Bone marrow (tissue), 2 donors: ENCODE measurements around the gene RINL.
A peak's percentile ranks its signal among the peaks of the same experiment; 100 is the strongest.

Experiments used
- DNase-seq, 2 donors: peaks; one replicate each; lab custom pipeline; 2025; lab: John Stamatoyannopoulos, UW

RINL gene, protein sequence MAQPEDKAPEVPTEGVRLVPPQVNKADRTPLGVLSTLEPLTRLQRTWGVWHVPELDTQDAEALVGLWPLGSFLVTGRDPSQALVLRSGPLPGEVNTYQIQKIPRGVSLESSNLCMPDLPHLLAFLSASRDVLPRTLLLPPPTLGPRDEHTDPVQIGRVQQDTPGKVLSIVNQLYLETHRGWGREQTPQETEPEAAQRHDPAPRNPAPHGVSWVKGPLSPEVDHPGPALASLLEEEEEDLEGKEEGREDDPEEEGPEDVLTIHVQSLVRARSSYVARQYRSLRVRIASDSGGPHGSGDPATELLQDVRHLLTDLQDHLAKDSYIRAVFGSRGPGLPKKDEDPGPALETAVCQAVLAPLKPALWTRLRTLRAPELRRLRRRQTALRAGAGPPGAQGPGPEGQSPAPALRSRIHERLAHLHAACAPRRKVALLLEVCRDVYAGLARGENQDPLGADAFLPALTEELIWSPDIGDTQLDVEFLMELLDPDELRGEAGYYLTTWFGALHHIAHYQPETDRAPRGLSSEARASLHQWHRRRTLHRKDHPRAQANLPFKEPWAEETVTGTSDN

DNA sequence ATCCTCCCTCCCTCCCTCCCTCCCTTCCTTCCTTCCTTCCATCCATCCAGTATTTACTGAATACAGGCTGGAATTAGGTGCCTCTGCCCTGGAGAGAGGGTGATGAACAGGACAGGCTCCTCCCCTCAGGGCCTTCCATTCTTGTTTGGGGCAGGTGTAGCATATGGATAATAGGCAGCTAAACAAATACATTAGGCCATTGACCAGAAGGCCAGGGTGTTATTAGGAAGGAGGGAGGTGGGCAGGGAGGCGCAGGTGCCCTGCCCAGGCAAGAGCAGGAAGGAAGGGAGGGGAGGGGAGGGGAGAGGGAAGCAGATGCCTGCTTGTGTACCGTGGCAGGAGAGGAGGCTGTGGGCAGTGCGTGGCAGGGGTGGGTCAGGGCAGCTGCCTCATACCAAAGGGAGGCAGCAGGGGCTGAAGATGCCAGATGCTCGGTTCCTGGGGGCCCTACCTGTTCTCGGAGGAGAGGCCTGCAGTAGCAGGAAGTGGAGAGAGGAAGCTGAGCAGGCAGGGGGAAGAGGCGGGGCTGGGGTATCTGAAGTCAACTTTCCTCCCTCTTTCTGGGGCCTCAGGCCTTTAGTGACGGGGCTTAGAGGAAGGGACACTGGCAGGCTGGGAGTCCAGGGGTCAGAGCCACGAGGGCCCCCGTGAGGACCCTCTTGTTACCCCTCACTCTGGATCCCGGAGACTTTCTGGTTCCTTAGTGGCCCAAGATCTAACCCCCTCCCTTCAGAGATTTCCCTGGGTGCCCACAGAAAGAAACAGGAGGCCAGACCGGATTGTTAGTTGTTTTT, at the start of gene RINL:
TSS of gene RINL (minus strand) at position 495 of the 794 bp plus-strand sequence. CDS start 1,533 bp downstream, outside the sequence.
- peak; percentile 13 to 25 for DNase-seq

DNA sequence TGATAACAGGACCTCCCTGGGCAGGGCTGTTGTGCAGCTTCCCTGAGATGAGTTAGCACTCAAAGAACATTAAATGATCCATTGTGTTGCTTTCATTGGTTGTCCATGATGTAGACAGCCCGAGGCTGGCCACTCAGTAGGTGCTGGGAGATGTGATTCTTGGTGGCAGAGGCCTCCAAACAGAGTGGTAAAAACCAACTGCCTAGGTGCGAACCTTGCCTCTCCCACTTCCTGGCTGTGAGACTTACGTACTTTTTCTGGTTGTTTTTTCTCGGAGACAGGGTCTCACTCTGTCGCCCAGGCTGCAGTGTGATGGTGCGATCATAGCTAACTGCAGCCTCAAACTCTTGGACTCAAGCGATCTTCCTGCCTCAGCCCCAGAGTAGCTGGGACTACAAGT, 46.3 kb upstream of the RINL start:
- DNase-seq = no peak

DNA sequence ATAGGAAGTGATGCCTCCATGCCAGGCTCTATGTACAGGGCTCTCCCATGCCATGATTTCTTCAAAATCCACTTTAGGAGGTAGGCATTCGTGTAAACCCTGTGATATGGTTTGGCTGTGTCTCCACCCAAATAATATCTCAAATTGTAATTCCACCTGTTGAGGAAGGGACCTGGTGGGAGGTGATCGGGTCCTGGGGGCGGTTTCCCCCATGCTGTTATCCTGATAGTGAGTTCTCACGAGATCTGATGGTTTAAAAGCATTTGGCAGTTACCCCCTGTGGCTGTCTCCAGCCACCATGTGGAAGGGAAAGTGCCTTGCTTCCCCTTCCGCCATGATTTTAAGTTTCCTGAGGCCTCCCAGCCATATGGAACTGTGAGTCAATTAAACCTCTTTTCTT, 44.4 kb upstream of the RINL start:
- DNase-seq = no peak

DNA sequence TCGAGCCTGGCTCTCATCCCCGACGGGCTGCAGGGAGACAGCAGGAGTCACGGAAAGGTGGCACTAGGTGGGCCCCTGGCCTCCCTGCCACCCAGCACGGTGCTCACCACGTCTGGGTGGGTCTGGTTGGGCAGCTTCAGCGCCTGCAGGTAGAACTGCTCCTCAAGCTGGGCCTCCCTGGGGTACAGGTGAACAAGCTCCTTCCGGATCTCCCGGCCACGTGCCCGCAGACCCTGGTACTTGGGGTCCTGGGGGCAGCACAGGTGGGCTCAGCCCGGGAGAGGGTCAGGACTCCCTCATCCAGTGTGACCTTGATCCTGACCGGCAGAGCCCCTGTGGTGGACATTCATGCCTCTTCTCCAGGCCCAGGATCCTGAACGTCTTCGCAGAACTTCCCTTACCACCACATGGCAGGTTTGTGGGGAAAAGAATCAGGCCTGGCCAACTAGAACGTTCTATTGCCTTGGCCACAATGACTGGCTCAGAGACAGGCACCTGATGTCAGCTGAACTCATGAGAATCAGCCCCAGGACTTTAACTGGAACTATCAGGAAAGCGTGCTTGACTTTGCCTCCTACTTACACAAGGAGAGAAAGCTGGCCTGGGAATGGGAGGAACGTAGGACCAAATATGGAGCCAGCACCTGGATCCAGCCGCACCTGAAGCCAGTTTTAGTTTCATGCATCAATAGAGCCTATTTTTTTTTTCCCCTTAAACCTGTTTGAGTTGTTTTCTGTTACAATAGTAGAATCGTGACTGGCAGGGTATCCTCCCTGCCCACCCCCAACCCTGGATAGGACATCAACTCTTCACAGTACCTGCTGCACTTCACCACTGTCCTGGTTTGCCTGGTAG, 43.6 kb upstream of the RINL start:
- DNase-seq = no peak

DNA sequence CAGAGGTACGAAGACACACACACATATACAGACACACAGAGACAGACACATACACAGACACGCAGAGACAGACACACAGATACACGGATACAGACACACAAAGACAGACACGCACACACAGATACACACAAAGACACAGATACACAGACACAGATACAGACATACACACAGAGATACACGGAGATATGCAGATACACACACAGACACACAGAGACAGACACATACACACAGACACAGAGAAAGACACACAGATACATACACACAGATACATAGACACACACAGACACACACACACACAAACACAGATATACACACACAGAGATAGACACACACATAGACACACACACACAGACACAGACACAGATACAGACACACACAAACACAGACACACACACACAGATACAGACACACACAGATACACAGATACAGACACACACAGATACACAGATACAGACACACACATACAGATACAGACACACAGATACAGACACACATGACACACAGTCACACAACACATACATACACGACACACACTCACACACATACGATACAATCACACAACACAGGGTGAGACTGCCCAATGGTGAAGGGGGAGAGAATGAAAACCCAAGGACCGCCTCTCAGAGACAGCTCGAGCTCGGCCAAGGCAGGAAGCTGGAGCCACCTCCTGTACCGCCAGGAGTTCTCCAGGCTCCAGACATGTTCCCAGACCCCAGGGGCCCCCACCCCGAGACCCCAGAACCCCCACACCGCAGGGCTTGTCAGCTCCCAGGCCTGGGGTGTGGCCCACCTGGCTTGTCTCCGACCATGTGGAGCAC, 42.7 kb upstream of the RINL start:
- no peak for DNase-seq

DNA sequence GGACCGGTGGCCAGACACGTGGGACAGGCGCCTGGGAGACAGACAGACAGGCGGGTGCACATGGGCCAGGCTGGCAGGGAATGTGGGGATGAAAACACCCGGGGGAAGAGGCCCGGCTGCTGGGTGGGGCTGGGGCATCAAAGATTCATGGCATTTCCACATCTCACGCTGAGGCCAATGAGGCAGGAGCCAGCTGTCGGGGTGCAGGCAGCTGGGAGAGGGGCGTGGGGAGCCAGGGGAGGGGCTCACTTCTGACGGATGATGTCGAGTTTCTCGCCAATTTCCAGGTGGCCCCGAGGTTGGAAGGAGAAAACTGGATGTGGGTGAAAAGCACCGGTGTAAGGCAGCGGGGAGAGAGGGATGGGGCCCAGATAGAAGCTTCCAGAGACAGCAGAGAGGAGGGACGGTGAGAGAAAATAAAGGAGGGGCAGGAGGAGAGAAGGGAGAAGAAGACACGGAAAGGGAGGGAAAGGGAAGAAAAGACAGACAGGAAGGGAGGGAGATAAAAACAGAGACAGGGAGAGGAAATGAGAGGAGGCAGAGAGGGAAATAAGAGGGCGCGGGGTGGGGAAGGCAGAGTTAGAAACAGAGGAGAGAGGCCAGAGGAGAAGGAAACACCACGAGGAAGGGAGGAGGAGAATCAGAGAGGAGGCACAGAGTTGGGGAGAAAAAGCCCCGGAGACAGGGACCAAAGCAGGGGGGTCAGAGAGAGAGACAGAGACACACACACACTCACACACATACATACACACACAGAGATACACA, 41.9 kb upstream of the RINL start:
- no peak for DNase-seq

DNA sequence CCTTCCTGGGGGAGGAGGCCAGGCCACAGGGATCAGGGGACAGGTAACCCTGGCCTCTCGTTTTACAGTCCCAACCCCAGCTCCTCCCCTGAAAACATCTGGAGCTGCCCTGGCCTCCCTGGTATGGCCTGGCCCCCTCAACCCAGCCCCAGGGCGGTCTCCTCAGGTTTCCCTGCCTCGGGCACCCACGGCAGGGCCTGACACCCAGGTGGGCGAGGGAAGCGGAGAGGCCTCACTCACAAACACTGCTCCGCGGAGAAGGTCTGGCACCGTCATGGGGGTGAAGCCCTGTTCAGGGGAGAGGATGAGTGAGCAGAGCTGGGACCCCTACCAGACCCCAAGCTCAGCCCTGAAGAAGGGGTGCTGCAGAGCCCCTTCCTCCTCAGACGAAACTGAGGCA, 40.5 kb upstream of the RINL start:
- DNase-seq = no peak

DNA sequence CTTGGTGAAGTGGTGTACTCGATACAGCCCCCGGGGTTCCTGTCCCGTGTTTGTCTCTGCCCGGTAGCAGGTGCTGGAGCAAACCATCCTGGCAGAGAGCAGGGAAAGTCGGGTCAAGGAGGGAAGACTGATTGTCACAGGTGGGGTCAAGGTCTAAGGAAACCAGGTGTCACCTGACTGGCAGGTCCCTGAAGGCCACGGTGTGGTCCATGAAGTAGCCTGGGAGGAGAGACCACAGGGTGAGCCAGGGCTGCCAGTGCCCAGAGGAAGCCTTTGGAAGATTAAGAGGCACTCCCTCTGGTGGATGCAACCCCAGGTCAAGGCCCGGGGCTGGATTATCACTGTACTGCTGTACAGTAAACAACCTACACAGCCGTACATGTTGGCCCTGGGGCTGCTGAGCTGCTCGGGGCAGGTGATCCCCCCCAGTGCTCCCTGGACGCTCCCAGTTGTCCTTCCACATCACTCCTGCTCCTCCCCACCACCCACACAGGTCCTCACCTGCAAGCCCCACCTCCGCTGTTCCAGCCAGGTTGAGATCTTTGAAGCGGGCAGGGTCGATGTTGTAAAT, 39.9 kb upstream of the RINL start:
- no peak for DNase-seq

DNA sequence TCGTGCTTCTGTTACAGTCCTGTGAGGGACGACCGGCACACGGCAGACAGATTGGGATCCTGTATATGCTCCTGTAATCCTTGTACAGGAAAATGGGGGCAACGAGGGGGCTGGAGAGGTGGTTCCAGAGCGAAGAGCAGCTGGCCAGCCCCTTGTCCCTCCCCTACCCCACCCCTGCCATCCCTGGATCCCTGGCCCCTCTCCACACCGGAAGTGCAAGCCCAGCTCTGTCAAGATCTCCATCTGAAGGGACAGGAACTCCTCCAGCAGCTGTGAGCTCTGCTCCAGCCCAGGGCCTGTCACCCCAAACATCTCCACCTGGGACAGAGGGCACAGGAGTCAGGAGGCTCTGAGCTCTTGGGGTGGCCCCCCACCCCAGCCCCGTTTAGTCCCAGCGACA, 39.4 kb upstream of the RINL start:
- DNase-seq = no peak

DNA sequence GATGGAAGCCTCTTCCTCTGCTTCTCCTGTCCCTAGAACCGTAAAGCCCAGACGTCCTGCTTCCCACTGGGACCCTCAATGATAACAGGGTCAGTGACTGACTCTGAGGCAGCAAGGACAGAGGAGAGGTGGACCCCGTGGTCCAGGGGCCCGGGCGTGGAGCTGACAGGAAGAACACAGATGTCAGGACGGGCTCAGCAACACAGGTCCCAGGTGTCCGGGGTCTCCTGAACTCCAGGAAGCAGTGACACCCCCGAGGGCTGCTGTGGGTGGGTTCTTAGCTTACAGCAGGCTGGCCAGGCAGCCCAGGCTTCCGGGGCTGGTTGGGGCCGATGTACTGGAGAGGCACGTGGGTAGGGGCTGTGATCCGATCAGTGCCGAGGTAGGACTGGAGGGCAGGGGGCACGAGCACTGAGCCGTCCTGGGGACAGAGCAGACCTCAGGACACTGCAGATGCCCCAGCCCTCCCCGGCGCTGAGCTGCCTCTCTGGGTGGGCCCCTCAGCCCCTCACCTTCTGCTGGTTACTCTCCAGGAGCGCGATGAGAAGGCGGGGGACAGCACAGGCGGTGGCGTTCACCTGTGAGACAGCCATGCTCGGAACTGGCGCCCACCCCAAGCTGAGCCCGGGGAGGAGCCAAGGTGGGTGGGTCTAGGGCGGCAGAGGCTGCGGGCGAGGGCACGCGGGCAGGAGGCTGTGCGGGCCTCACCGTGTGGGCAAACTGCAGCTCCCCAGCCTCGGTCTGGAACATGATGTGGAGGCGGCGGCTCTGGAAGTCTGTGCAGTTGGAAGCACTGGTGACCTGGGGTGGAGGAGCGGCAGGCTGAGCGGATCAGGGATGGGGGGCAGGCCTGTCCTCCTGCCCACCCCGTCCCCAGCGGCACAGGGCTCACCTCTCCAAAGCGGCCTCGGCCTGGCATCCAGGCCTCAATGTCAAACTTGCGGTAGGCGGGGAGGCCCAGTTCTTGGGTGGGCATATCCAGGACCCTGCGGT, 37.5 kb upstream of the RINL start:
- DNase-seq = no peak

DNA sequence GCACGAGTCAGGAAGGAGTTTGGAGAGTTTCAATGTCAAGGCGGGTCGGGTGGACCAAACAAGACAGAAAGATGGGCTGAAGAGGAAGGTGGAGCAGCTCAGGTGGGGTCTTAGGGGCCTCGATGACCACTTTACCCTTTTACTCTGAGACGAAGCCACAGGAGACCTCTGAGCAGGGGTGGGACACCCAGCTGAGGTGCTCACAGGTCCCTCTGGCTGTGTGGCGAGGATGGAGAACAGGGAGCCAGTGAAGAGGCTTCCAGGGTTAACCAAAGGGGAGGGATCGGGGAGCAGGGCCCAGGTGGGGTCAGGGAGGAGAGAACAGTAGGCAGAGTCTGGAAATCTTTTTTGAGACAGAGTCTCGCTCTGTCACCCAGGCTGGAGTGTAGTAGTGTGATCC, 35.9 kb upstream of the RINL start:
- no peak for DNase-seq

DNA sequence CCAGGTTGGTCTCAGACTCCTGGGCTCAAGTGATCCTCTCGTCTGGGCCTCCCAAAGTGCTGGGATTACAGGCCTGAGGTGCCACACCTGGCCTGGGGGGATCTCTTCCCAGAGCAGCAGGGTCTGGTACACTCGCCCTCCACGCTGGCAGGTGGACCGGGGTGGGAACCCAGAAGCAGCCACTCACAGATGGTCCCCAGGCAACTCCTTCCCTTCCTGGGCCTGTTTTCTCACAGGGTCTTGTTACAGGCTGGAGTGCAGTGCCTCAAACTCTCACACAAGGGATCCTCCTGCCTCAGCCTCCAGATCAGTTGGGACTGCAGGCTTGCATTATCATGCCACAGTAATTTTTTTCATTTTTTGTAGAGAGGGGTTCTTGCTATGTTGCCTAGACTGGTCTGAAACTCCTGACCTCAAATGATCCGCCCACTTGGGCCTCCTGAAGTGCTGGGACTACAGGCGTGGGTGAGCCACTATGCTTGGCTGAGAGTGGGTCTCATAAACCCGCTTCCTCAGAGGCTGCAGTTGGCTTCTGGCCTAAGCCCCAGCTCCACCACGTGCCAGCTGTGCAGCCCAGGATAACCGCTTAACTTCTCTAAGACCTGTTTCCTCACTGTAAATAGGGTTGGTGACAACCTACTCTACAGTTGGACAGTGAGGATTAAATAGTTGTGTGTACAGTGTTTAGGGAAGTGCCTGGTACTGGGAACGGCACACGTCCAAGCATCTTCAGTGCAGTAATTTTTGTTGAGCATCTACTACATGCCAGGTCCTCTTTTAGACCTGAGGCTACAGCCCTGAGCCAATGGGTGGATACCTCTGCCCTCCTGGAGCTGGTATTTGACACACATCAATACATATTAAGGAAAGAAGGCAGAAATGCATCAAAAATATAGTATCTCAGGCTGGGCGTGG, 34.8 kb upstream of the RINL start:
- no peak for DNase-seq

DNA sequence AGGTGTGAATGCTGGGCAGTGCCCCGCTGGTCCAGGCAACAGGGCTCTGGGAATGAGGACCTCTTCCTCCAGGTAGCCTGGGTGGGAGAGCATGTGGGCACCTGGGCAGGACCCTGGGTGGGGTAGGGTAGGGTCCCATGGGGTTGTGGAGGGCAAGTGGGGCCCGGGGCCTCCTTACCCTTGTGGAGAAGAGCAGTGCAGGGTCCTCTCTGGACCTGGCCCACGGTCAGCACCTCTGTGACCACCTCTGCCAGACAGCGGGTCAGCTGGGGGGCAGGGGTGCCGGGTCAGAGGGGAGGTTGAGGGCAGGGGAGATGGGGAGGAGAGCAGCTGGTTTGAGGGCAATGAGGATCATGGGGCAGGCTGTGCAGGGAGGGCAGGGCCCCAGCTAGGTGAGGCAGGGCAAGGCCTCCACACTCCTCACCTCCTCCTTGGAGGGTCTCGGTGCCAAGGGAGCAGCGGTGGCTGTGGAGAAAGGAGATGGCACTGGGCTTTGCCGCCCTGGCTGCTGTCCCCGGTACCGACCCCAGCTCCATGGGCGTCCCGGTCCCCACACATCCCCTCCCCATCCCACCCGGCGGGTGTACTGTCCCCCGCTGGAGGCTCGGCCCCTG, 33.4 kb upstream of the RINL start:
- no peak for DNase-seq

DNA sequence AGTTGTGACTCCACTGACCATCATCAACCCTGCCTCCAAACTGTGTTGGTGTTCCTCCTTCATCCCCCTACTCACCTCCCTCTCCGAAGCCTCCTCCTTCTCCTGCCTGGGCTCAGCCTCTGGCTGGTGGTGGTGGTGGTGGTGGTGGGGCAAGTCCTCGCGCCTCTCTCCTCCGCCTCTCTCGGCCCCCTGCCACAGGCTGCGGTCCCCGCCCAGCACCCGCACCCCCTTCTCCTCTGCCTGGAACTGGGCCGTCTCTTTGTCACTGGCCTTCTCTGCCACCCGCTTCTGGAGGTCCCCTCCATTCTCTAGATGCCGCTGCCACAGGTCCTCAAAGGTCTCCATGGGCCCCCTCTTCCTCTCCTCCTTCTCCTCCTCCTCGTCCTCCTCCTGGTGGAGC, 32.4 kb upstream of the RINL start:
- no peak for DNase-seq

DNA sequence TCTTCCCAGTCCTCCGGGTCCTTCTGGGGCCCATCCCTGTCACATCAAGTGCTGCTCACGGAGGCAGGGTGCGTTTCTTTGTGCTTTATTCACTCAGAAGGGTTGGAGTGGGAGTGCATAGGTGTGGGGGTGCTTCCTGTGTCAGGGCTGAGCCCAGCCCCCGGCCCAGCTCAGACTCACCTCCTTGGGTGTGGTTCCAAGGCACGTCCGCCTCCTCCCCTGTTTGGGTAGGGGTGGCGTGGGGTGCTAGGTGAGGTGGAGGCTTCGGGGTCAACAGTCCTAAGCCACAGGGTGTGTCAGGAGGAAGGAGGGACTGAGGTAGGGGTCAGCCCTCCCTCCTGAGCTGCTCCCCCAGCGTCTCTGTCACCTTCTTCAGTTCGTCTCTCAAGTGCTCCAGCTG, 30.8 kb upstream of the RINL start:
- DNase-seq = no peak

DNA sequence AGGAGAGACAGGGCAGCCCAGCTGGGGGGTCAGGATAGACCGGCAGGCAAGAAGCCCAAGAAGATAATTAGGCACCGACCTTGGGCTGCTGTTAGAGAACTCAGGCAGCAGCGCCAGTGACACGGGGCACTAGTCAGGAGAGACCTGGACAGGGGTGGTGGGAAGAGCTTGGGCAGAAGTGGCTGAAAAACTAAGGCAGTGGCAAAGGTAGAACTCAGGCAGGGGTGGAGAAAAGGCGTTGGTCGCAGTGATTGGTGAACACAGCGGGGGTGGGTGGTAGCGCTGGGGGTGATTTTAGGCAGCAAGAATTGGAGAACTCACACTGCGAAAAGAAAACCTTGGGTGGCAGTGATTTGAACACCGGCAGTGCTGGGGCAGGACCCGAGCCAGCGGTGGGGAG, 29.6 kb upstream of the RINL start:
- no peak for DNase-seq

DNA sequence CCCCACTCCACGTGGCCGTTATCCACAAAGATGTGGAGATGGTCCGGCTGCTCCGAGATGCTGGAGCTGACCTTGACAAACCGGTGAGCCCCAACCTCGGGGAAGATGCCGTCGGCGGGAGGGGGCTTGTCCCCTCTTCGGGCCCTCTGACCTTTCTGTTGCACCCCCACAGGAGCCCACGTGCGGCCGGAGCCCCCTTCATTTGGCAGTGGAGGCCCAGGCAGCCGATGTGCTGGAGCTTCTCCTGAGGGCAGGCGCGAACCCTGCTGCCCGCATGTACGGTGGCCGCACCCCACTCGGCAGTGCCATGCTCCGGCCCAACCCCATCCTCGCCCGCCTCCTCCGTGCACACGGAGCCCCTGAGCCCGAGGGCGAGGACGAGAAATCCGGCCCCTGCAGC, 29.2 kb upstream of the RINL start:
- no peak for DNase-seq
